HepG2 (cell line): ENCODE results near the gene MSI2. TPM values are rescaled to one million over a fixed set of nuclear protein-coding genes. Genes with fewer than 3 reads are reported as not detected.

Experiments
- ATAC-seq: fragments of 200-7000 bp; cut with Tn5 transposase; 3 replicates; pipeline ENCODE4 v1.9.1; 2020; ENCODE audit warnings: mild to moderate bottlenecking, moderate library complexity
- BruUV-seq: library from RNA; stranded (reverse); fragments of 400-500 nt; replicated peaks from 2 replicates; lab custom pipeline; 2021; lab: Mats Ljungman, UMichigan
- CTCF ChIA-PET: fragments of 300-600 bp; formaldehyde crosslinking; extraction: SDS; loops from one replicate; lab custom pipeline; 2021; ENCODE audit warnings: low total read pairs, inconsistent platforms, low intra/inter-chr PET ratio; lab: Yijun Ruan, JAX
- POLR2A ChIA-PET: fragments of 350-600 bp; sonication (Branson Sonifier 250); formaldehyde crosslinking; loops from one replicate; lab custom pipeline; 2020; ENCODE audit warnings: antibody characterized with exemption, inconsistent platforms; lab: Yijun Ruan, JAX
- DNase-seq: peaks from one replicate; pipeline ENCODE4 v3.0.0-alpha.2; 2015; ENCODE audit warnings: low spot score
- FAIRE-seq: peaks from 3 replicates; lab custom pipeline; 2011; peaks lifted over from hg19 to GRCh38; lab: Jason Lieb, UNC
- H2AFZ ChIP-seq: one replicate; pipeline ENCODE4 v1.6.1; 2011; ENCODE audit warnings: low read length, inconsistent platforms
- H3K27ac ChIP-seq: fragments of 300-600 bp; 3 replicates; pipeline ENCODE4 v1.8.0; 2011; ENCODE audit warnings: mixed run types, mild to moderate bottlenecking, mixed read lengths, low read length, inconsistent platforms; ENCODE audit not compliant: insufficient read depth; ENCODE audit errors: extremely low read length
- H3K27me3 ChIP-seq, 2 experiments: fragments of 200-600 bp in 1 of 2; 2 replicates in 1 of 2; 3 replicates in 1 of 2; pipeline versions ENCODE4 v1.6.0 to v1.8.0; 2011; ENCODE audit warnings: low read length in 2 of 2, mild to moderate bottlenecking in 2 of 2, moderate library complexity in 2 of 2, inconsistent platforms in 1 of 2; ENCODE audit not compliant: insufficient read depth in 2 of 2, control insufficient read depth in 1 of 2
- H3K36me3 ChIP-seq, 2 experiments: fragments of 200-600 bp in 1 of 2; replicated peaks in 1 of 2; 2 replicates in 1 of 2; 3 replicates in 1 of 2; pipeline versions ENCODE4 v1.5.1 to v1.8.0; 2011; ENCODE audit warnings: low read length in 2 of 2, inconsistent platforms in 1 of 2; ENCODE audit not compliant: insufficient read depth in 2 of 2, control insufficient read depth in 1 of 2
- H3K4me1 ChIP-seq: 2 replicates; pipeline ENCODE4 v1.5.1; 2012; ENCODE audit warnings: low read length, inconsistent platforms; ENCODE audit not compliant: insufficient read depth
- H3K4me2 ChIP-seq: 2 replicates; pipeline ENCODE4 v1.6.0; 2011; ENCODE audit warnings: low read depth, low read length, inconsistent platforms
- H3K4me3 ChIP-seq, 3 experiments: fragments of 200-600 bp in 1 of 3; sonication (generic), shearing (Covaris generic) in 1 of 3; replicated peaks in 1 of 3; 2 replicates each; pipeline ENCODE4 v1.5.1; 2011 to 2016; ENCODE audit warnings: low read length in 3 of 3, inconsistent platforms in 2 of 3, low read depth in 2 of 3, mild to moderate bottlenecking in 2 of 3, control low read depth in 1 of 3, mixed read lengths in 1 of 3; ENCODE audit not compliant: insufficient read depth in 1 of 3
- H3K79me2 ChIP-seq: one replicate; pipeline ENCODE4 v1.6.1; 2011; ENCODE audit warnings: low read length, inconsistent platforms; ENCODE audit not compliant: insufficient read depth
- H3K9ac ChIP-seq: 2 replicates; pipeline ENCODE4 v1.6.0; 2011; ENCODE audit warnings: mild to moderate bottlenecking, low read depth, low read length, inconsistent platforms; ENCODE audit not compliant: insufficient read depth
- H3K9me3 ChIP-seq: 2 replicates; pipeline ENCODE4 v1.5.1; 2012; ENCODE audit warnings: mild to moderate bottlenecking, low read length
- H4K20me1 ChIP-seq: 2 replicates; pipeline ENCODE4 v1.6.0; 2011; ENCODE audit warnings: inconsistent platforms, mild to moderate bottlenecking, low read length, moderate library complexity; ENCODE audit not compliant: insufficient read depth
- AKNA ChIP-seq: sonication (generic); formaldehyde crosslinking; IDR thresholded peaks from 2 replicates; pipeline ENCODE4 v1.4.0; 2020; ENCODE audit warnings: missing genetic modification reagents, borderline replicate concordance
- ESRRA ChIP-seq: sonication (generic); formaldehyde crosslinking; IDR thresholded peaks from 2 replicates; pipeline ENCODE4 v1.5.1; 2020; ENCODE audit warnings: mild to moderate bottlenecking, low read depth, missing genetic modification reagents
- KDM1A ChIP-seq: IDR thresholded peaks from 2 replicates; pipeline ENCODE4 v1.6.1; 2016; ENCODE audit warnings: missing compliant biosample characterization
- MYC ChIP-seq: sonication (generic); formaldehyde crosslinking; IDR thresholded peaks from 2 replicates; pipeline ENCODE4 v1.9.0; 2021; ENCODE audit warnings: missing genetic modification reagents, borderline replicate concordance
- TBL1XR1 ChIP-seq: fragments of 150-350 bp; IDR thresholded peaks from 2 replicates; pipeline ENCODE4 v1.6.1; 2014; ENCODE audit warnings: borderline replicate concordance, low read length; ENCODE audit not compliant: partially characterized antibody
- ZNF331 ChIP-seq: sonication (generic); formaldehyde crosslinking; IDR thresholded peaks from 2 replicates; pipeline ENCODE4 v1.4.0; 2020; ENCODE audit warnings: missing genetic modification reagents
- ZNF709 ChIP-seq: sonication (generic); formaldehyde crosslinking; IDR thresholded peaks from 2 replicates; pipeline ENCODE4 v1.5.0; 2020; ENCODE audit warnings: mild to moderate bottlenecking, missing genetic modification reagents
- ZSCAN12 ChIP-seq: sonication (generic); formaldehyde crosslinking; IDR thresholded peaks from 2 replicates; pipeline ENCODE4 v1.9.0; 2021; ENCODE audit warnings: mild to moderate bottlenecking, missing genetic modification reagents
- ZSCAN9 ChIP-seq: IDR thresholded peaks from 2 replicates; pipeline ENCODE4 v1.6.1; 2016; ENCODE audit warnings: borderline replicate concordance
- WGBS: methylation state at CpG from one replicate; pipeline ENCODE4 v1.1.6; 2017; ENCODE audit warnings: low lambda C conversion rate; 5-methylcytosine and 5-hydroxymethylcytosine counted together
- in situ Hi-C: cut with HindIII; loops from 2 replicates; pipeline ENCODE4 v1.10.0; 2017; ENCODE audit warnings: low pct_unique_long_range_greater_than_20kb; ENCODE audit not compliant: extremely low pct_ligation_motif_present
- intact Hi-C: fragments of 100-400 bp; cut with micrococcal nuclease; formaldehyde crosslinking; loops from one replicate; pipeline ENCODE4 v1.10.0; 2022; ENCODE audit not compliant: unreplicated experiment
- polyA plus RNA-seq, 8 experiments: library from polyadenylated mRNA; depleted of rRNA in 3 of 8; stranded (reverse) in 7 of 8; unstranded in 1 of 8; fragments of >200 nt; fragmentation: Illumina TruSeq in 4 of 8; extraction: Trizol in 4 of 8; gene quantifications; 2 replicates each; pipeline versions ENCODE4 v1.2.1 to v1.2.3, GENCODE V29; 2011 to 2016; ENCODE audit warnings: low read depth in 4 of 8, missing spikeins in 1 of 8, mixed read lengths in 1 of 8; ENCODE audit not compliant: insufficient read depth in 1 of 8
- total RNA-seq, 5 experiments: library from RNA; depleted of rRNA; stranded (reverse); fragments of >200 nt; fragmentation: Illumina TruSeq; extraction: Trizol; gene quantifications; 2 replicates each; pipeline ENCODE4 v1.2.3, GENCODE V29; 2016; ENCODE audit warnings: low read depth in 1 of 5
- TF ChIP-seq, protein P1 (sequence below): sonication (generic); formaldehyde crosslinking; IDR thresholded peaks from 2 replicates; pipeline ENCODE4; 2020; ENCODE audit warnings: missing genetic modification reagents, mild to moderate bottlenecking, borderline replicate concordance

The MSI2 gene
- total and polyA plus RNA-seq, 2 of the 13 experiments (the other 11 are each of a cell fraction or from before 2014, with no cell fraction given) = 77.5 to 78.4 TPM

- TF ChIP-seq, protein P1, sequence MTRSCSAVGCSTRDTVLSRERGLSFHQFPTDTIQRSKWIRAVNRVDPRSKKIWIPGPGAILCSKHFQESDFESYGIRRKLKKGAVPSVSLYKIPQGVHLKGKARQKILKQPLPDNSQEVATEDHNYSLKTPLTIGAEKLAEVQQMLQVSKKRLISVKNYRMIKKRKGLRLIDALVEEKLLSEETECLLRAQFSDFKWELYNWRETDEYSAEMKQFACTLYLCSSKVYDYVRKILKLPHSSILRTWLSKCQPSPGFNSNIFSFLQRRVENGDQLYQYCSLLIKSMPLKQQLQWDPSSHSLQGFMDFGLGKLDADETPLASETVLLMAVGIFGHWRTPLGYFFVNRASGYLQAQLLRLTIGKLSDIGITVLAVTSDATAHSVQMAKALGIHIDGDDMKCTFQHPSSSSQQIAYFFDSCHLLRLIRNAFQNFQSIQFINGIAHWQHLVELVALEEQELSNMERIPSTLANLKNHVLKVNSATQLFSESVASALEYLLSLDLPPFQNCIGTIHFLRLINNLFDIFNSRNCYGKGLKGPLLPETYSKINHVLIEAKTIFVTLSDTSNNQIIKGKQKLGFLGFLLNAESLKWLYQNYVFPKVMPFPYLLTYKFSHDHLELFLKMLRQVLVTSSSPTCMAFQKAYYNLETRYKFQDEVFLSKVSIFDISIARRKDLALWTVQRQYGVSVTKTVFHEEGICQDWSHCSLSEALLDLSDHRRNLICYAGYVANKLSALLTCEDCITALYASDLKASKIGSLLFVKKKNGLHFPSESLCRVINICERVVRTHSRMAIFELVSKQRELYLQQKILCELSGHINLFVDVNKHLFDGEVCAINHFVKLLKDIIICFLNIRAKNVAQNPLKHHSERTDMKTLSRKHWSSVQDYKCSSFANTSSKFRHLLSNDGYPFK = no peak
These were observed 112.5 kb downstream of the MSI2 start (continued) for GRCh38 chr17:57368637-57369336.

GRCh38 chr17:57369509-57369945 is 113.2 kb downstream of the MSI2 start:
- BruUV-seq = TSS peak; percentile 98
- intact Hi-C loops = loop anchor here (5.0 kb wide), 1 partner anchor 73 kb away; no protein-coding TSS in a partner anchor
- Histone ChIP-seq H3K79me2 (peaks cover 39% of the 10 kb centered on the region), H3K4me3 (peak overlapping the region in 2 of 3 experiments; percentile 28 to 39; a peak in 4 of 6 replicates), H3K9ac (peak overlapping the region; percentile 61), H4K20me1 (no peaks in the 10 kb centered on the region; the same call in 1 of the 2 replicates), H3K27me3 (no peaks in the 10 kb centered on the region), H2AFZ (no peak overlapping the region), H3K36me3 (peaks cover 0 to 5% of the 10 kb centered on the region in 2 experiments; a peak in 1 of 5 replicates), H3K4me1 (peaks cover 94% of the 10 kb centered on the region), H3K27ac (peak overlapping the region; percentile 85), H3K9me3 (peaks cover 6% of the 10 kb centered on the region; the same call in 1 of the 2 replicates), H3K4me2 (peak overlapping the region; percentile 68)
- ATAC-seq (peak; percentile 15), FAIRE-seq (no peak), DNase-seq (peak; percentile 15)
- POLR2A ChIA-PET = interaction anchor here (1.0 to 2.6 kb wide), 11 partner anchors 12 to 228 kb away, joined by 3 to 13 read pairs (median 4); no protein-coding TSS in a partner anchor
- WGBS = 46% methylated on average over 2 of the region's 2 CpGs
- CTCF ChIA-PET = interaction anchor here (2.0 kb wide), 1 partner anchor 126 kb away, joined by 6 read pairs; no protein-coding TSS in a partner anchor
- in situ Hi-C loops = no loop called here
- TF ChIP-seq ZSCAN9 (CRISPR knock-in tag) = 0 out of 2 replicates have a peak, but pooled peaks have one; percentile 1
- no peak for TF ChIP-seq ZSCAN12
- peak; percentile 89 for TF ChIP-seq KDM1A (CRISPR knock-in tag)
- no peak for TF ChIP-seq ZNF331 (CRISPR knock-in tag)
- peak; percentile 56; the same call in 1 of the 2 replicates for TF ChIP-seq ESRRA (CRISPR knock-in tag)
- TF ChIP-seq MYC = no peak
- TF ChIP-seq TBL1XR1 = no peak
- no peak for TF ChIP-seq ZNF709 (CRISPR knock-in tag)
- no peak for TF ChIP-seq AKNA (CRISPR knock-in tag)
